Measurements from ENCODE around the gene PTCH2. TPM values are rescaled to one million over a fixed set of nuclear protein-coding genes. Genes with fewer than 3 reads are reported as not detected.

PTCH2 gene
- total RNA-seq, 1 experiment from 2014 or later = 0.74 TPM

GRCh38 chr1:44803312-44804095, 39.5 kb downstream of the PTCH2 start:
- H3K27me3 ChIP-seq (ENCODE audit: control insufficient read depth, insufficient read depth, low read length) = no peaks in the 10 kb centered on the region
- TF ChIP-seq TCF7L2 (IDR thresholded peaks at IDR 0.05; ENCODE audit: low read depth, low read length) (no peak), SIN3A (IDR thresholded peaks at IDR 0.05; ENCODE audit: borderline replicate concordance, insufficient read depth, low read depth, low read length) (no peak), POLR2AphosphoS5 (IDR thresholded peaks at IDR 0.05; ENCODE audit: low read depth, low read length) (no peak), CTCF (IDR thresholded peaks at IDR 0.05) (no peak), REST (IDR thresholded peaks at IDR 0.05; ENCODE audit: insufficient read depth in 1 of 2, low read depth in 2 of 2, low read length in 1 of 2) (no peak)
- POLR2A ChIA-PET = no interaction called here
- CTCF ChIA-PET = no interaction called here
- ATAC-seq (no peak), DNase-seq (ENCODE audit: low read depth, low spot score) (no peak)
- peaks cover 39% of the 10 kb centered on the region for H3K4me1 ChIP-seq (ENCODE audit: control insufficient read depth, insufficient read depth, low read length)
- no peaks in the 10 kb centered on the region for H3K9me3 ChIP-seq (ENCODE audit: control insufficient read depth, insufficient read depth, low read depth, low read length)
- intact Hi-C loops (cut with micrococcal nuclease; ENCODE audit: unreplicated experiment) (no loop called here), in situ Hi-C loops (cut with HindIII; ENCODE audit: low pct_unique_long_range_greater_than_20kb, low sequenced_read_pairs) (no loop called here)
- no TSS peak for BruUV-seq (replicated peaks)
- H3K36me3 ChIP-seq (ENCODE audit: control insufficient read depth, insufficient read depth, low read length) = no peaks in the 10 kb centered on the region; the same call in 1 of the 2 replicates
- no peak overlapping the region for H3K27ac ChIP-seq (ENCODE audit: low read length)
- no peak overlapping the region for H3K4me3 ChIP-seq (ENCODE audit: low read depth in 2 of 2, low read length in 2 of 2)

- no peak overlapping the region for H3K27ac ChIP-seq (ENCODE audit: low read length)
- ATAC-seq = no peak
- CTCF ChIA-PET = no interaction called here
These were observed 40.1 kb downstream of the PTCH2 start for GRCh38 chr1:44803062-44803311.

More at GRCh38 chr1:44803062-44803311, 40.1 kb downstream of the PTCH2 start:
- POLR2A ChIA-PET = no interaction called here
- intact Hi-C loops (cut with micrococcal nuclease; ENCODE audit: unreplicated experiment) (no loop called here), in situ Hi-C loops (cut with HindIII; ENCODE audit: low pct_unique_long_range_greater_than_20kb, low sequenced_read_pairs) (no loop called here)
- Histone ChIP-seq H3K9me3 (ENCODE audit: control insufficient read depth, insufficient read depth, low read depth, low read length) (no peaks in the 10 kb centered on the region), H3K4me1 (ENCODE audit: control insufficient read depth, insufficient read depth, low read length) (peaks cover 37% of the 10 kb centered on the region), H3K4me3 (ENCODE audit: low read depth in 2 of 2, low read length in 2 of 2) (no peak overlapping the region), H3K27me3 (ENCODE audit: control insufficient read depth, insufficient read depth, low read length) (no peaks in the 10 kb centered on the region), H3K36me3 (ENCODE audit: control insufficient read depth, insufficient read depth, low read length) (no peaks in the 10 kb centered on the region; the same call in 1 of the 2 replicates)
- no TSS peak for BruUV-seq (replicated peaks)
- no peak for TF ChIP-seq POLR2AphosphoS5 (IDR thresholded peaks at IDR 0.05; ENCODE audit: low read depth, low read length)
- TF ChIP-seq SIN3A (IDR thresholded peaks at IDR 0.05; ENCODE audit: borderline replicate concordance, insufficient read depth, low read depth, low read length) = no peak
- no peak for TF ChIP-seq TCF7L2 (IDR thresholded peaks at IDR 0.05; ENCODE audit: low read depth, low read length)
- TF ChIP-seq REST (IDR thresholded peaks at IDR 0.05; ENCODE audit: insufficient read depth in 1 of 2, low read depth in 2 of 2, low read length in 1 of 2) = no peak
- no peak for TF ChIP-seq CTCF (IDR thresholded peaks at IDR 0.05)
- no peak for DNase-seq (ENCODE audit: low read depth, low spot score)

Data from Panc1 (cell line).